ENCODE results near the gene MYH13. TPM values are rescaled to one million over a fixed set of nuclear protein-coding genes. Genes with fewer than 3 reads are reported as not detected.

Gene MYH13
- total RNA-seq, 1 experiment from 2014 or later, result not detected

DNA sequence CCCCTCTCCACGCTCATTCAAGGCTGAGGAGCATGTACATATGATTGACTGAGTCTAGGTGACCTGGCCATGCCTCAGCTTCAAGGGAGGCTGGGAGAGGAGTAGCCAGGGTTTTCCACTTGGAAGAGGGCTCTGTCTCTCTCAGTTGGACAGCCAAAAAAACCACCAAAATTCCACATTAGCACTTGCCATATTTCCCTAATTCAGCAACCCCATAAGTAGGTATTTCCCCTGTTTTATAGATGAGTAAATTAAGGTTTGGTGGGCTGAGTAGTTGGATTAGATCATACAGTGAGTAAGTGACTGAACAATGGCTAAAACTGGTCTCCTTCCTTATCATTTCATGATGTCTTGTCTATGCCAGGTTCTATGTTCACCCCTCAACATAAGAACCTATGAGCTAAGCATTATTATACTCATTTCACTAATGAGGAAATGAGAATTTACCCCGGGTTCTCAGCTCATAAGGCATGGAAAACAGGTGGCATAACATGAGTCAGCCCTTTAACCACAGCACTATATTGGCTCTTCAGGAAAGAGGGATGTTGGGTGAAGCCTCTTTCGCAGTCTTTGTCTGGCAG is 106.4 kb downstream of the MYH13 start:
- H3K27ac ChIP-seq, result no peak overlapping the region
- 0 out of 2 replicates have a peak, but pooled peaks cover 4% of the 10 kb centered on the region for H3K27me3 ChIP-seq (ENCODE audit: insufficient read depth, low read depth)
- no peaks in the 10 kb centered on the region for H3K4me1 ChIP-seq (replicated peaks; ENCODE audit: insufficient read depth)
- POLR2A ChIA-PET (ENCODE audit: unreplicated experiment), result no interaction called here
- no peak for TF ChIP-seq EZH2 (IDR thresholded peaks at IDR 0.05; ENCODE audit: low read depth)
- TF ChIP-seq, protein P1, sequence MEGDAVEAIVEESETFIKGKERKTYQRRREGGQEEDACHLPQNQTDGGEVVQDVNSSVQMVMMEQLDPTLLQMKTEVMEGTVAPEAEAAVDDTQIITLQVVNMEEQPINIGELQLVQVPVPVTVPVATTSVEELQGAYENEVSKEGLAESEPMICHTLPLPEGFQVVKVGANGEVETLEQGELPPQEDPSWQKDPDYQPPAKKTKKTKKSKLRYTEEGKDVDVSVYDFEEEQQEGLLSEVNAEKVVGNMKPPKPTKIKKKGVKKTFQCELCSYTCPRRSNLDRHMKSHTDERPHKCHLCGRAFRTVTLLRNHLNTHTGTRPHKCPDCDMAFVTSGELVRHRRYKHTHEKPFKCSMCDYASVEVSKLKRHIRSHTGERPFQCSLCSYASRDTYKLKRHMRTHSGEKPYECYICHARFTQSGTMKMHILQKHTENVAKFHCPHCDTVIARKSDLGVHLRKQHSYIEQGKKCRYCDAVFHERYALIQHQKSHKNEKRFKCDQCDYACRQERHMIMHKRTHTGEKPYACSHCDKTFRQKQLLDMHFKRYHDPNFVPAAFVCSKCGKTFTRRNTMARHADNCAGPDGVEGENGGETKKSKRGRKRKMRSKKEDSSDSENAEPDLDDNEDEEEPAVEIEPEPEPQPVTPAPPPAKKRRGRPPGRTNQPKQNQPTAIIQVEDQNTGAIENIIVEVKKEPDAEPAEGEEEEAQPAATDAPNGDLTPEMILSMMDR (conservative IDR thresholded peaks at IDR 0.05), result no peak
- H3K9me3 ChIP-seq (ENCODE audit: insufficient read depth, low read depth), result no peaks in the 10 kb centered on the region
- H3F3A ChIP-seq (ENCODE audit: insufficient read depth, low read depth), result no peaks in the 10 kb centered on the region
- CTCF ChIA-PET, result no interaction called here
- intact Hi-C loops (cut with micrococcal nuclease; ENCODE audit: unreplicated experiment), result no loop called here
- H3K4me3 ChIP-seq, result no peak overlapping the region
- H3K36me3 ChIP-seq (ENCODE audit: low read depth), result no peaks in the 10 kb centered on the region
- no peaks in the 10 kb centered on the region for H3K9me2 ChIP-seq (ENCODE audit: insufficient read depth)
- no peaks in the 10 kb centered on the region for H4K20me1 ChIP-seq (ENCODE audit: insufficient read depth)
- H3K79me2 ChIP-seq (ENCODE audit: low read depth), result no peaks in the 10 kb centered on the region
- no peak overlapping the region for H2AFZ ChIP-seq
- DNase-seq, result no peak
- no peak overlapping the region for H3K4me2 ChIP-seq
- BruUV-seq (replicated peaks), result no TSS peak

DNA sequence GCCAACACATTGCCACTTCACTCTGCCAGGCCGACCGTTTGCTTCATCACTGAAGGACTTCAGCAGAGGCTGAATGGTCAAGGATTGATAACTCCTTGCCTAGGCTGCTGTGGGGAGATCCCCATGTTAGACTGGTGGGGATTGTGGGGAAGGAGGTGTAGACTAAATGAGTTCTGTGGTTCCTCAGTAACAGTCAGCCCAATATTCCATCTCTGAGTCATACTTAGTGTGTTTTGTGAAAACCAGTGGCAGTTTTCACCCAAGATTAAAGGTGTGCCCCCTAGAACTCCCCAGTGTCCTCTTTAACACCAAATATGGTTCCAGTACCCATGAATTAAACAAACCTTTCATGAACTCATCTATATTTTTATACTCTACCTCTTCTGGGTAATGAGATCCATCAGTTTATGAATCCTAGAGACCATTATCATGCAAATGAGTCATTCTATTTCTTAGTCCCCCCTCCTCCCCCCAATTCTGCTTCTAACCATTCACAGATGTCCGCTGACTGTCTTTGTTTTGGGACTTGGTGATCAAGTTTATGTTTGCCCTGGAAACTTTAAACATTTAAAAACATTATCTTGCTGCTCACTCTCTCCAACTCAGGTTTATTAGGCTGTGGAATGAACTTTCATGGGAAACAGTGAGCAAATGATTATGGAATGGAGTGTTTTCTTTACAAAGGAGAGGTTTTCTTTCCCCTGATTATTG is 107.6 kb downstream of the MYH13 start:
- no peak for DNase-seq
- Histone ChIP-seq H3K9me3 (ENCODE audit: insufficient read depth, low read depth) (no peaks in the 10 kb centered on the region), H3K79me2 (ENCODE audit: low read depth) (no peaks in the 10 kb centered on the region), H3F3A (ENCODE audit: insufficient read depth, low read depth) (no peaks in the 10 kb centered on the region), H3K27ac (no peak overlapping the region), H4K20me1 (ENCODE audit: insufficient read depth) (no peaks in the 10 kb centered on the region), H3K4me1 (replicated peaks; ENCODE audit: insufficient read depth) (no peaks in the 10 kb centered on the region), H3K36me3 (ENCODE audit: low read depth) (no peaks in the 10 kb centered on the region), H3K4me2 (no peak overlapping the region), H3K27me3 (ENCODE audit: insufficient read depth, low read depth) (0 out of 2 replicates have a peak, but pooled peaks cover 4% of the 10 kb centered on the region), H2AFZ (no peak overlapping the region), H3K4me3 (no peak overlapping the region), H3K9me2 (ENCODE audit: insufficient read depth) (no peaks in the 10 kb centered on the region)
- ChIA-PET CTCF (no interaction called here), POLR2A (ENCODE audit: unreplicated experiment) (no interaction called here)
- no TSS peak for BruUV-seq (replicated peaks)
- intact Hi-C loops (cut with micrococcal nuclease; ENCODE audit: unreplicated experiment), result no loop called here
- TF ChIP-seq EZH2 (IDR thresholded peaks at IDR 0.05; ENCODE audit: low read depth), result no peak
- TF ChIP-seq, protein P1 (conservative IDR thresholded peaks at IDR 0.05), result no peak

DNA sequence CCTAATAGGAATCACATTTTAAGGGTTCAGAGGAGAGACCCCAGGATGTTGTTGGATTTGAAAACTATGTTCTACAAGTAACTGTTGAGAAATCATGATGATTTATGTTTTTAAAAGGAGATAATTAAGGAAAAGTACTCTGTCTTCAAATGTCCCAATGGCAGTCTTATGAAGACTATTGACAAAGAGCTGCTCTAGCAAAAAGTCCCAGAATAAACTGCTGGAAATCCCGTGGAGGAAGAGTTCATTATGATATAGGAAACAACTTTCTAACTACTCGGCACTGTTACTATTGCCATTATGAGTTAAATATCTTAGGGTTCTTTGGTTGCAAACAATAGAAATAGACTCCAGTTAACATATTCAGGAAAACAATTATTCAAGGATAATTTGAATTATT is 108.8 kb downstream of the MYH13 start:
- CTCF ChIA-PET, result no interaction called here
- no peak overlapping the region for H3K27ac ChIP-seq
- H3K79me2 ChIP-seq (ENCODE audit: low read depth), result no peaks in the 10 kb centered on the region
- H3F3A ChIP-seq (ENCODE audit: insufficient read depth, low read depth), result no peaks in the 10 kb centered on the region
- 0 out of 2 replicates have a peak, but pooled peaks cover 4% of the 10 kb centered on the region for H3K27me3 ChIP-seq (ENCODE audit: insufficient read depth, low read depth)
- H3K4me2 ChIP-seq, result no peak overlapping the region
- POLR2A ChIA-PET (ENCODE audit: unreplicated experiment), result no interaction called here
- no peaks in the 10 kb centered on the region for H4K20me1 ChIP-seq (ENCODE audit: insufficient read depth)
- no peaks in the 10 kb centered on the region for H3K9me2 ChIP-seq (ENCODE audit: insufficient read depth)
- no TSS peak for BruUV-seq (replicated peaks)
- no peak overlapping the region for H2AFZ ChIP-seq
- H3K4me3 ChIP-seq, result no peak overlapping the region
- no peaks in the 10 kb centered on the region for H3K36me3 ChIP-seq (ENCODE audit: low read depth)
- intact Hi-C loops (cut with micrococcal nuclease; ENCODE audit: unreplicated experiment), result no loop called here
- DNase-seq, result no peak
- TF ChIP-seq, protein P1 (conservative IDR thresholded peaks at IDR 0.05), result no peak
- no peak for TF ChIP-seq EZH2 (IDR thresholded peaks at IDR 0.05; ENCODE audit: low read depth)
- no peaks in the 10 kb centered on the region for H3K9me3 ChIP-seq (ENCODE audit: insufficient read depth, low read depth)
- no peaks in the 10 kb centered on the region for H3K4me1 ChIP-seq (replicated peaks; ENCODE audit: insufficient read depth)
